GM12878 (cell line): ENCODE data around the gene ZNF385A. TPM values are rescaled to one million over a fixed set of nuclear protein-coding genes. Genes with fewer than 3 reads are reported as not detected.

Experiments
- ATAC-seq: fragments of 200-7000 bp; cut with Tn5 transposase; 3 replicates; pipeline ENCODE4 v1.9.1; 2020; ENCODE audit warnings: mild to moderate bottlenecking, moderate library complexity
- BruUV-seq: library from RNA; stranded (reverse); fragments of 400-500 nt; replicated peaks from 2 replicates; lab custom pipeline; 2021; lab: Mats Ljungman, UMichigan
- CTCF ChIA-PET: fragments of 300-600 bp; sonication (Branson Sonifier 250); formaldehyde crosslinking; extraction: SDS; loops from one replicate; lab custom pipeline; 2021; ENCODE audit warnings: inconsistent platforms; lab: Yijun Ruan, JAX
- POLR2A ChIA-PET: fragments of 350-600 bp; formaldehyde crosslinking; extraction: SDS; loops from one replicate; lab custom pipeline; 2021; ENCODE audit warnings: inconsistent platforms; lab: Charles Lee
- RAD21 ChIA-PET: fragments of 300-600 bp; sonication (Branson Sonifier 250); formaldehyde crosslinking; loops from one replicate; lab custom pipeline; 2023; ENCODE audit warnings: antibody characterized with exemption; ENCODE audit not compliant: unreplicated experiment; lab: Charles Lee
- SMC1A ChIA-PET: fragments of 300-600 bp; sonication (Branson Sonifier 250); formaldehyde crosslinking; loops from one replicate; lab custom pipeline; 2023; ENCODE audit not compliant: unreplicated experiment, uncharacterized antibody; lab: Charles Lee
- DNase-seq: peaks from one replicate; pipeline ENCODE4 v3.0.0-alpha.2; 2011; ENCODE audit warnings: low read depth, low spot score
- FAIRE-seq: peaks from 3 replicates; lab custom pipeline; 2011; peaks lifted over from hg19 to GRCh38; lab: Jason Lieb, UNC
- H2AFZ ChIP-seq: 2 replicates; pipeline ENCODE4 v1.6.0; 2011; ENCODE audit warnings: low read depth, low read length, control low read depth; ENCODE audit not compliant: control insufficient read depth
- H3K27ac ChIP-seq: 2 replicates; pipeline ENCODE4 v1.5.1; 2011; ENCODE audit warnings: control low read depth; ENCODE audit not compliant: control insufficient read depth, insufficient read depth
- H3K27me3 ChIP-seq, 2 experiments: replicated peaks in 1 of 2; 2 replicates each; pipeline versions ENCODE4 v1.6.0 to v1.6.1; 2011; ENCODE audit warnings: low read length in 1 of 2; ENCODE audit not compliant: control insufficient read depth in 2 of 2, insufficient read depth in 2 of 2
- H3K36me3 ChIP-seq, 2 experiments: 2 replicates each; pipeline ENCODE4 v1.5.1; 2011; ENCODE audit warnings: low read length in 1 of 2; ENCODE audit not compliant: control insufficient read depth in 2 of 2, insufficient read depth in 2 of 2
- H3K4me1 ChIP-seq: 2 replicates; pipeline ENCODE4 v1.6.1; 2011; ENCODE audit warnings: mild to moderate bottlenecking, low read length, moderate library complexity, mixed read lengths; ENCODE audit not compliant: control insufficient read depth, insufficient read depth
- H3K4me2 ChIP-seq: 2 replicates; pipeline ENCODE4 v1.6.0; 2011; ENCODE audit warnings: control low read depth; ENCODE audit not compliant: control insufficient read depth, insufficient read depth
- H3K4me3 ChIP-seq: fragments of 200-600 bp; sonication (generic); 2 replicates; pipeline ENCODE4 v1.5.1; 2016
- H3K79me2 ChIP-seq: 2 replicates; pipeline ENCODE4 v1.6.0; 2011; ENCODE audit warnings: low read length; ENCODE audit not compliant: control insufficient read depth, insufficient read depth
- H3K9ac ChIP-seq: 2 replicates; pipeline ENCODE4 v1.8.0; 2011; ENCODE audit warnings: low read length, control low read depth, mixed read lengths; ENCODE audit not compliant: control insufficient read depth, insufficient read depth
- H3K9me3 ChIP-seq: replicated peaks from 3 replicates; pipeline ENCODE4 v1.5.1; 2011; ENCODE audit warnings: mild to moderate bottlenecking, low read length; ENCODE audit not compliant: control insufficient read depth, insufficient read depth
- H4K20me1 ChIP-seq: 2 replicates; pipeline ENCODE4 v1.6.0; 2011; ENCODE audit not compliant: control insufficient read depth, insufficient read depth
- GABPA ChIP-seq: IDR thresholded peaks from 2 replicates; pipeline ENCODE4 v1.6.1; 2014; ENCODE audit warnings: antibody characterized with exemption, low read depth, mild to moderate bottlenecking, inconsistent platforms
- MYB ChIP-seq: fragments of 150-350 bp; IDR thresholded peaks from 2 replicates; pipeline ENCODE4 v1.6.1; 2014; ENCODE audit warnings: mild to moderate bottlenecking, low read depth, low read length, borderline replicate concordance
- NFYB ChIP-seq: IDR thresholded peaks from 2 replicates; pipeline ENCODE4 v1.6.1; 2011; ENCODE audit warnings: low read depth, mild to moderate bottlenecking, low read length, improper control_type of control experiment, moderate library complexity; ENCODE audit not compliant: insufficient read depth
- PAX5 ChIP-seq: IDR thresholded peaks from 2 replicates; pipeline ENCODE4 v1.6.1; 2011; ENCODE audit warnings: low read depth, low read length, borderline replicate concordance
- PML ChIP-seq: IDR thresholded peaks from 2 replicates; pipeline ENCODE4 v1.6.1; 2012; ENCODE audit warnings: low read length, inconsistent platforms
- SUPT20H ChIP-seq: IDR thresholded peaks from 2 replicates; pipeline ENCODE4 v1.6.1; 2011; ENCODE audit warnings: low read depth, mild to moderate bottlenecking, low read length, moderate library complexity, borderline replicate concordance; ENCODE audit not compliant: control insufficient read depth
- WGBS: methylation state at CpG from one replicate; pipeline ENCODE4 v1.1.6; 2016; ENCODE audit warnings: low lambda C conversion rate; ENCODE audit not compliant: insufficient replicate concordance, insufficient coverage; ENCODE audit errors: missing lambda C conversion rate; 5-methylcytosine and 5-hydroxymethylcytosine counted together
- in situ Hi-C: fragments of 300-500 bp; cut with MboI; formaldehyde crosslinking; loops from 9 replicates; pipeline ENCODE4 v1.14.3; 2018; ENCODE audit warnings: mixed read lengths
- intact Hi-C: fragments of 100-400 bp; cut with micrococcal nuclease; formaldehyde crosslinking; loops from one replicate; pipeline ENCODE4 v1.14.2; 2022; ENCODE audit not compliant: unreplicated experiment
- polyA plus RNA-seq, 11 experiments: library from polyadenylated mRNA; depleted of rRNA in 4 of 11; unstranded in 6 of 11; stranded (reverse) in 5 of 11; fragments of >200 nt; fragmentation: Nextera tagmentation in 4 of 11; fragmentation: Illumina TruSeq in 1 of 11; extraction: Ambion mirVana in 4 of 11; extraction: Trizol in 1 of 11; gene quantifications; 1 replicate in 1 of 11; 2 replicates in 10 of 11; pipeline versions ENCODE4 v1.2.1 to v1.2.3, GENCODE V29; 2011 to 2016; ENCODE audit warnings: inconsistent platforms in 2 of 11, missing spikeins in 2 of 11, low read depth in 1 of 11
- total RNA-seq, 4 experiments: library from RNA; depleted of rRNA in 3 of 4; stranded (reverse); fragments of >200 nt in 3 of 4; fragmentation: Illumina TruSeq in 1 of 4; extraction: Trizol in 1 of 4; gene quantifications; 2 replicates each; pipeline versions ENCODE4 v1.2.1 to v1.2.3, GENCODE V29; 2013 to 2021

ZNF385A gene
- total and polyA plus RNA-seq, 10 of the 15 experiments (the other 5 are each of a cell fraction or from before 2014, with no cell fraction given) = 0.26 to 26.1 (median 4.9) TPM

DNA sequence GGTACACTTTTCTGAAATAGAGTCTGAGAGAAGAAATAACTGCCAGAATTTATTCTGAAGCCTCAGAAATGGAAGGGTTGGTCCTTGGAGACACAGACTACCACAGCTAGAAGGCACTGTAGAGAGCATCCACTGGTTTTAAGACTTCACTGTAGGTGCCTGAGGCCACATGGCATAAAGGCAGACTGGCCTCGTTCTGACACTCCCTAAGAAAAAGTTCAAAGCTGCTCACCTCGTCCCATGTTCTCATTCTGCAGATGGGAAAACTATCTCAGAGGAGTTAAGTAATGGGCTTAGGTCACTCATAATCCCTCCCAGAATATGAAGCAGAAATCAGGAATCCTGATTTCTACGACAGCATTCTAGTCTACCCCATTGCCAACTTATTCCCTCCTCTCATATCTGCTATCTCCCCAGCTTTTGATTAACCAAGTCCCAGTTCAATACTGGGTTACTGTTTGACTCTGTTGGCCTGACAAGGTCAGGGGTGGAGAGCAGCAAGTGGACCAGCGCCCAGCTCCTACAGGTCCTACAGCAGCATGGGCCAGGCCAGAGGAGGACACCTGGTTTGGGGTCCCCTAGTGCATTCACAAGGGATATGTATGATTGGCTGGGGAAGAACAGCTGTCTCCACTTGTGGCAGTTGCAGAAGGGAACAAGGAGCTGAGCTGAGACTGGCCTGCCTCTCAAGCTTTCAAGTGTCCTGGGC, 30.8 kb upstream of the ZNF385A start:
- H3K9me3 ChIP-seq = no peaks in the 10 kb centered on the region
- no peak for FAIRE-seq
- no peaks in the 10 kb centered on the region for H4K20me1 ChIP-seq
- TF ChIP-seq PML (no peak), MYB (no peak), PAX5 (no peak), NFYB (no peak), SUPT20H (no peak), GABPA (no peak)
- BruUV-seq = no TSS peak
- RAD21 ChIA-PET = interaction anchor here (0.5 to 2.1 kb wide), 5 partner anchors 16 to 117 kb away, joined by 3 to 8 read pairs (median 6); no protein-coding TSS in a partner anchor
- intact Hi-C loops = no loop called here
- no peak overlapping the region for H2AFZ ChIP-seq
- no peak overlapping the region for H3K4me3 ChIP-seq
- peaks cover 2 to 16% of the 10 kb centered on the region in 2 experiments for H3K27me3 ChIP-seq
- POLR2A ChIA-PET = interaction anchor here (1.8 to 8.4 kb wide), 2 partner anchors 23 to 82 kb away, joined by 5 to 41 read pairs; partner anchors contain the start of gene NCKAP1L
- in situ Hi-C loops = no loop called here
- SMC1A ChIA-PET = interaction anchor here (1.0 to 7.5 kb wide), 7 partner anchors 9 to 36 kb away, joined by 3 to 69 read pairs (median 12); no protein-coding TSS in a partner anchor
- no peak for ATAC-seq
- peaks cover 16% of the 10 kb centered on the region for H3K4me1 ChIP-seq
- WGBS = 25% methylated on average over 4 of the region's 4 CpGs
- CTCF ChIA-PET = interaction anchor here (0.6 to 13.8 kb wide), 7 partner anchors 9 to 939 kb away, joined by 3 to 251 read pairs (median 6); no protein-coding TSS in a partner anchor
- no peak for DNase-seq
- H3K36me3 ChIP-seq = no peaks in the 10 kb centered on the region
- no peak overlapping the region for H3K27ac ChIP-seq
- H3K79me2 ChIP-seq = no peaks in the 10 kb centered on the region
- H3K9ac ChIP-seq = no peak overlapping the region
- no peak overlapping the region for H3K4me2 ChIP-seq
